Upper lobe of left lung (tissue), 4 donors: ENCODE results near the gene SLC25A30.

ENCODE experiments used
- POLR2A ChIP-seq, 4 donors: fragments of 450-650 bp; IDR thresholded peaks; one replicate each; pipeline ENCODE4 v1.5.1; 2016 to 2017; ENCODE audit warnings: antibody characterized with exemption in 4 of 4, mild to moderate bottlenecking in 2 of 4
- TF ChIP-seq, protein P1 (sequence below), 6 experiments: fragments of 450-650 bp in 4 of 6; fragments of 200-600 bp in 2 of 6; sonication (generic) in 2 of 6; IDR thresholded peaks; one replicate each; pipeline ENCODE4 v1.5.1; 2016 to 2019; ENCODE audit warnings: antibody characterized with exemption in 6 of 6

DNA sequence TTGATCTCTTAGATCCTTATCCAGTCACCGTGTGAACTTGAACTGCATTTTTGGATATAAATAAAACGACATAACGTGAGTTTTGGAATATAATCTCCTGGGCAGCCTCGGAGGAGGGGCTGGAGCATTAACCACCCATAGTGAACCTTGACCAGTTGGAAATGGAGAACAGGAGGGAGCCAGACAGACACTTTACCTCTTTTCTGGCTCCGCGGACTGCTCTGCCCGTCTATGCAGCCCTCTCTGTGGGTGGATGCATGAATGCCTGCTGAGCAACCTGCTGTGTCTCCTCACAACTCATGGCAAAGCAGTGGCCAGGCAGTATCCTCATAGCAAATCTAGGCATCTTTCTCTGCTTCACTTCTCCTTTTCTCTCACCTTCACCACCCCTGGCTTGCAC, 36.0 kb upstream of the SLC25A30 start:
- TF ChIP-seq POLR2A (IDR thresholded peaks at IDR 0.05): no peak
- TF ChIP-seq, protein P1, sequence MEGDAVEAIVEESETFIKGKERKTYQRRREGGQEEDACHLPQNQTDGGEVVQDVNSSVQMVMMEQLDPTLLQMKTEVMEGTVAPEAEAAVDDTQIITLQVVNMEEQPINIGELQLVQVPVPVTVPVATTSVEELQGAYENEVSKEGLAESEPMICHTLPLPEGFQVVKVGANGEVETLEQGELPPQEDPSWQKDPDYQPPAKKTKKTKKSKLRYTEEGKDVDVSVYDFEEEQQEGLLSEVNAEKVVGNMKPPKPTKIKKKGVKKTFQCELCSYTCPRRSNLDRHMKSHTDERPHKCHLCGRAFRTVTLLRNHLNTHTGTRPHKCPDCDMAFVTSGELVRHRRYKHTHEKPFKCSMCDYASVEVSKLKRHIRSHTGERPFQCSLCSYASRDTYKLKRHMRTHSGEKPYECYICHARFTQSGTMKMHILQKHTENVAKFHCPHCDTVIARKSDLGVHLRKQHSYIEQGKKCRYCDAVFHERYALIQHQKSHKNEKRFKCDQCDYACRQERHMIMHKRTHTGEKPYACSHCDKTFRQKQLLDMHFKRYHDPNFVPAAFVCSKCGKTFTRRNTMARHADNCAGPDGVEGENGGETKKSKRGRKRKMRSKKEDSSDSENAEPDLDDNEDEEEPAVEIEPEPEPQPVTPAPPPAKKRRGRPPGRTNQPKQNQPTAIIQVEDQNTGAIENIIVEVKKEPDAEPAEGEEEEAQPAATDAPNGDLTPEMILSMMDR (IDR thresholded peaks at IDR 0.05): no peak
